Ovary (tissue), 9 donors: Measurements from ENCODE around the gene TMCO6. TPM values are rescaled to one million over a fixed set of nuclear protein-coding genes. Genes with fewer than 3 reads are reported as not detected.
"Not testable (repeated sequence)": the region's sequence is repeated elsewhere in the genome, so short reads cannot be mapped to it uniquely, and the experiment has no call there.

Experiments used
- DNase-seq, 5 donors: peaks; one replicate each; pipeline ENCODE4 v3.0.0-alpha.2; 2019 to 2020
- H3K27ac ChIP-seq, 2 donors: fragments of 200-600 bp; one replicate each; pipeline versions ENCODE4 v1.5.1 to v1.8.0; 2019 to 2022
- H3K27me3 ChIP-seq: fragments of 200-600 bp; one replicate; pipeline ENCODE4 v1.8.0; 2022
- H3K36me3 ChIP-seq: fragments of 200-600 bp; sonication (generic); one replicate; pipeline ENCODE4 v1.5.1; 2019
- H3K4me1 ChIP-seq: one replicate; pipeline ENCODE4 v1.8.1; 2013; ENCODE audit warnings: mild to moderate bottlenecking, moderate library complexity; ENCODE audit not compliant: insufficient read depth
- H3K4me3 ChIP-seq: fragments of 200-600 bp; sonication (generic); one replicate; pipeline ENCODE4 v1.5.1; 2017
- H3K9me3 ChIP-seq, 2 donors: fragments of 200-600 bp in 1 of 2; sonication (generic) in 1 of 2; one replicate each; pipeline versions ENCODE4 v1.5.1 to v1.8.1; 2013 to 2019; ENCODE audit warnings: mild to moderate bottlenecking in 1 of 2, moderate library complexity in 1 of 2
- EP300 ChIP-seq: sonication (generic); formaldehyde crosslinking; IDR thresholded peaks from one replicate; pipeline ENCODE4 v1.6.1; 2017; ENCODE audit warnings: antibody characterized with exemption
- POLR2A ChIP-seq: fragments of 450-650 bp; IDR thresholded peaks from one replicate; pipeline ENCODE4 v1.6.1; 2017; ENCODE audit warnings: antibody characterized with exemption, mild to moderate bottlenecking, moderate library complexity
- WGBS, 3 donors: extraction: QIAGEN DNeasy Blood & Tissue Kit in 1 of 3; methylation state at CpG; one replicate each; pipeline versions ENCODE4 v1.1.5 to v1.1.7; 2013 to 2017; 5-methylcytosine and 5-hydroxymethylcytosine counted together
- intact Hi-C, 4 donors: fragments of 100-400 bp; cut with DNase I; formaldehyde crosslinking; loops; one replicate each; pipeline versions ENCODE4 v1.11.0 to v1.15.1; 2022 to 2023
- polyA plus RNA-seq, 2 donors: library from polyadenylated mRNA; stranded (reverse); fragments of 200-250 nt in 1 of 2; fragments of 350-450 nt in 1 of 2; fragmentation: Illumina TruSeq in 1 of 2; extraction: RNeasy Lipid Tissue Mini Kit (QIAGEN cat#74804) in 1 of 2; gene quantifications; one replicate each; pipeline ENCODE4 v1.2.3, GENCODE V29; 2013 to 2014
- total RNA-seq, 7 donors: library from RNA; depleted of rRNA in 2 of 7; stranded (reverse); fragments of >200 nt in 2 of 7; fragmentation: NEBNext Ultra II Directional in 3 of 7; extraction: Animal tissue kit (Norgen Biotek cat#: 25700) in 3 of 7; gene quantifications; one replicate each; pipeline versions ENCODE4 v1.1.0 to v1.2.4, GENCODE V29; 2016 to 2023
- TF ChIP-seq, protein P1 (sequence below), 3 donors: fragments of 450-650 bp in 2 of 3; fragments of 200-600 bp in 1 of 3; IDR thresholded peaks; one replicate each; pipeline versions ENCODE4 v1.5.1 to v1.8.0; 2016 to 2022; ENCODE audit warnings: antibody characterized with exemption in 3 of 3, mild to moderate bottlenecking in 1 of 3
- donor health status: DM: no; HTN: no; CAD: no; lungs with moderate emphysema.
- donor health status: DM: no; HTN: no; CAD: no.
- donor health status: Bipolar disorder and iron deficiency.
- donor health status: DM: yes; HTN: yes; CAD: no.
- donor health status: DM: no; HTN: no; CAD: no.
- donor health status: DM: yes; HTN: yes; CAD: no.

Gene TMCO6
- total and polyA plus RNA-seq, 9 donors = 8.0 to 62.8 (median 14.9) TPM

GRCh38 chr5:140602147-140602546 lies 37.1 kb upstream of the TMCO6 start:
- intact Hi-C loops = no loop called here
- TF ChIP-seq EP300 (no peak), POLR2A (no peak)
- TF ChIP-seq, protein P1, sequence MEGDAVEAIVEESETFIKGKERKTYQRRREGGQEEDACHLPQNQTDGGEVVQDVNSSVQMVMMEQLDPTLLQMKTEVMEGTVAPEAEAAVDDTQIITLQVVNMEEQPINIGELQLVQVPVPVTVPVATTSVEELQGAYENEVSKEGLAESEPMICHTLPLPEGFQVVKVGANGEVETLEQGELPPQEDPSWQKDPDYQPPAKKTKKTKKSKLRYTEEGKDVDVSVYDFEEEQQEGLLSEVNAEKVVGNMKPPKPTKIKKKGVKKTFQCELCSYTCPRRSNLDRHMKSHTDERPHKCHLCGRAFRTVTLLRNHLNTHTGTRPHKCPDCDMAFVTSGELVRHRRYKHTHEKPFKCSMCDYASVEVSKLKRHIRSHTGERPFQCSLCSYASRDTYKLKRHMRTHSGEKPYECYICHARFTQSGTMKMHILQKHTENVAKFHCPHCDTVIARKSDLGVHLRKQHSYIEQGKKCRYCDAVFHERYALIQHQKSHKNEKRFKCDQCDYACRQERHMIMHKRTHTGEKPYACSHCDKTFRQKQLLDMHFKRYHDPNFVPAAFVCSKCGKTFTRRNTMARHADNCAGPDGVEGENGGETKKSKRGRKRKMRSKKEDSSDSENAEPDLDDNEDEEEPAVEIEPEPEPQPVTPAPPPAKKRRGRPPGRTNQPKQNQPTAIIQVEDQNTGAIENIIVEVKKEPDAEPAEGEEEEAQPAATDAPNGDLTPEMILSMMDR (IDR thresholded peaks at IDR 0.05) = no peak
- DNase-seq = no peak
- WGBS, 3 donors = 77 to 81% (median 78%) methylated on average over 4 of the region's 4 CpGs
- no peak overlapping the region for H3K4me3 ChIP-seq
- no peaks in the 10 kb centered on the region for H3K27me3 ChIP-seq
- H3K9me3 ChIP-seq = no peaks in the 10 kb centered on the region
- H3K36me3 ChIP-seq = no peaks in the 10 kb centered on the region
- no peak overlapping the region for H3K27ac ChIP-seq
- no peaks in the 10 kb centered on the region for H3K4me1 ChIP-seq

GRCh38 chr5:140603446-140603698 lies 35.9 kb upstream of the TMCO6 start:
- H3K27ac ChIP-seq, DNase-seq, H3K4me3 ChIP-seq: not testable (repeated sequence)

GRCh38 chr5:140603734-140604133 lies 35.5 kb upstream of the TMCO6 start:
- Histone ChIP-seq H3K9me3 (no peaks in the 10 kb centered on the region), H3K27ac (no peak overlapping the region), H3K4me3 (no peak overlapping the region), H3K4me1 (no peaks in the 10 kb centered on the region), H3K27me3 (no peaks in the 10 kb centered on the region), H3K36me3 (no peaks in the 10 kb centered on the region)
- intact Hi-C loops = no loop called here
- no peak for DNase-seq
- TF ChIP-seq POLR2A = no peak
- TF ChIP-seq EP300 = no peak
- TF ChIP-seq, protein P1 (IDR thresholded peaks at IDR 0.05) = no peak
- WGBS, 3 donors = 91 to 95% (median 94%) methylated on average over 2 of the region's 2 CpGs

More at GRCh38 chr5:140603446-140603698, 35.9 kb upstream of the TMCO6 start:
- H3K9me3 ChIP-seq, H3K4me1 ChIP-seq, intact Hi-C loops, H3K36me3 ChIP-seq, H3K27me3 ChIP-seq: not testable (repeated sequence)
- WGBS, 3 donors = 91 to 96% (median 95%) methylated on average over 4 of the region's 4 CpGs

DNA sequence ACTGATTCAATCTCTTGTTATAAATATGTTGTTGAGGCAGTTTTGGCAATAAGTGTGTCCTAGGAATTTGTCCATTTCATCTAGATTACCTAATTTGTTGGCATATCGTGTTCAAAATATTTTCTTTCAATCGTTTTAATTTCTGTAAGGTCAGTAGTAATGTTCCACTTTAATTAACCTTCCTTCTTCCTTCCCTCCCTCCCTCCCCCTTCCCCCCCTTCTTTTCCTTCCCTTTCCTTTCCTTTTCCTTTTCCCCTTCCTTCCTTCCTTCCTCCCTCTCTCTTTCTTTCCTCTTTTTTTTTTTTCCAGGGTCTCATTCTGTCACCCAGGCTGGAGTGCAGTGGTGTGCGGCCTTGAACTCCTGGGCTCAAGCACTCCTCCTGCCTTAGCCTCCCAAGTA lies 33.4 kb upstream of the TMCO6 start:
- H3K4me1 ChIP-seq = no peaks in the 10 kb centered on the region
- H3K27ac ChIP-seq = no peak overlapping the region
- TF ChIP-seq POLR2A (no peak), EP300 (no peak)
- TF ChIP-seq, protein P1 (IDR thresholded peaks at IDR 0.05) = no peak
- intact Hi-C loops = no loop called here
- no peaks in the 10 kb centered on the region for H3K36me3 ChIP-seq
- 67 to 86% (median 71%) methylated on average over 3 of the region's 3 CpGs for WGBS, 3 donors
- H3K27me3 ChIP-seq = no peaks in the 10 kb centered on the region
- no peak for DNase-seq
- H3K9me3 ChIP-seq = no peaks in the 10 kb centered on the region
- H3K4me3 ChIP-seq = no peak overlapping the region

- H3K36me3 ChIP-seq = no peaks in the 10 kb centered on the region
- WGBS, 3 donors = 81 to 82% (median 82%) methylated on average over 2 of the region's 2 CpGs
- H3K27me3 ChIP-seq = no peaks in the 10 kb centered on the region
- no peaks in the 10 kb centered on the region for H3K9me3 ChIP-seq
- H3K27ac ChIP-seq = no peak overlapping the region
- H3K4me1 ChIP-seq = no peaks in the 10 kb centered on the region
- TF ChIP-seq EP300 = no peak
- TF ChIP-seq, protein P1 (IDR thresholded peaks at IDR 0.05) = no peak
- TF ChIP-seq POLR2A = no peak
- DNase-seq = no peak
- intact Hi-C loops = no loop called here
- no peak overlapping the region for H3K4me3 ChIP-seq
These were observed 32.2 kb upstream of the TMCO6 start for GRCh38 chr5:140607031-140607430.
